HepG2 (cell line): Measurements from ENCODE around the gene ELOVL5. TPM values are rescaled to one million over a fixed set of nuclear protein-coding genes. Genes with fewer than 3 reads are reported as not detected.

Source experiments
- ATAC-seq: fragments of 200-7000 bp; cut with Tn5 transposase; 3 replicates; pipeline ENCODE4 v1.9.1; 2020; ENCODE audit warnings: mild to moderate bottlenecking, moderate library complexity
- BruUV-seq: library from RNA; stranded (reverse); fragments of 400-500 nt; replicated peaks from 2 replicates; lab custom pipeline; 2021; lab: Mats Ljungman, UMichigan
- CTCF ChIA-PET: fragments of 300-600 bp; formaldehyde crosslinking; extraction: SDS; loops from one replicate; lab custom pipeline; 2021; ENCODE audit warnings: low total read pairs, inconsistent platforms, low intra/inter-chr PET ratio; lab: Yijun Ruan, JAX
- POLR2A ChIA-PET: fragments of 350-600 bp; sonication (Branson Sonifier 250); formaldehyde crosslinking; loops from one replicate; lab custom pipeline; 2020; ENCODE audit warnings: antibody characterized with exemption, inconsistent platforms; lab: Yijun Ruan, JAX
- DNase-seq: peaks from one replicate; pipeline ENCODE4 v3.0.0-alpha.2; 2015; ENCODE audit warnings: low spot score
- FAIRE-seq: peaks from 3 replicates; lab custom pipeline; 2011; peaks lifted over from hg19 to GRCh38; lab: Jason Lieb, UNC
- H2AFZ ChIP-seq: one replicate; pipeline ENCODE4 v1.6.1; 2011; ENCODE audit warnings: low read length, inconsistent platforms
- H3K27ac ChIP-seq: fragments of 300-600 bp; 3 replicates; pipeline ENCODE4 v1.8.0; 2011; ENCODE audit warnings: mixed run types, mild to moderate bottlenecking, mixed read lengths, low read length, inconsistent platforms; ENCODE audit not compliant: insufficient read depth; ENCODE audit errors: extremely low read length
- H3K27me3 ChIP-seq, 2 experiments: fragments of 200-600 bp in 1 of 2; 2 replicates in 1 of 2; 3 replicates in 1 of 2; pipeline versions ENCODE4 v1.6.0 to v1.8.0; 2011; ENCODE audit warnings: low read length in 2 of 2, mild to moderate bottlenecking in 2 of 2, moderate library complexity in 2 of 2, inconsistent platforms in 1 of 2; ENCODE audit not compliant: insufficient read depth in 2 of 2, control insufficient read depth in 1 of 2
- H3K36me3 ChIP-seq, 2 experiments: fragments of 200-600 bp in 1 of 2; replicated peaks in 1 of 2; 2 replicates in 1 of 2; 3 replicates in 1 of 2; pipeline versions ENCODE4 v1.5.1 to v1.8.0; 2011; ENCODE audit warnings: low read length in 2 of 2, inconsistent platforms in 1 of 2; ENCODE audit not compliant: insufficient read depth in 2 of 2, control insufficient read depth in 1 of 2
- H3K4me1 ChIP-seq: 2 replicates; pipeline ENCODE4 v1.5.1; 2012; ENCODE audit warnings: low read length, inconsistent platforms; ENCODE audit not compliant: insufficient read depth
- H3K4me2 ChIP-seq: 2 replicates; pipeline ENCODE4 v1.6.0; 2011; ENCODE audit warnings: low read depth, low read length, inconsistent platforms
- H3K4me3 ChIP-seq, 3 experiments: fragments of 200-600 bp in 1 of 3; sonication (generic), shearing (Covaris generic) in 1 of 3; replicated peaks in 1 of 3; 2 replicates each; pipeline ENCODE4 v1.5.1; 2011 to 2016; ENCODE audit warnings: low read length in 3 of 3, inconsistent platforms in 2 of 3, low read depth in 2 of 3, mild to moderate bottlenecking in 2 of 3, control low read depth in 1 of 3, mixed read lengths in 1 of 3; ENCODE audit not compliant: insufficient read depth in 1 of 3
- H3K79me2 ChIP-seq: one replicate; pipeline ENCODE4 v1.6.1; 2011; ENCODE audit warnings: low read length, inconsistent platforms; ENCODE audit not compliant: insufficient read depth
- H3K9ac ChIP-seq: 2 replicates; pipeline ENCODE4 v1.6.0; 2011; ENCODE audit warnings: mild to moderate bottlenecking, low read depth, low read length, inconsistent platforms; ENCODE audit not compliant: insufficient read depth
- H3K9me3 ChIP-seq: 2 replicates; pipeline ENCODE4 v1.5.1; 2012; ENCODE audit warnings: mild to moderate bottlenecking, low read length
- H4K20me1 ChIP-seq: 2 replicates; pipeline ENCODE4 v1.6.0; 2011; ENCODE audit warnings: inconsistent platforms, mild to moderate bottlenecking, low read length, moderate library complexity; ENCODE audit not compliant: insufficient read depth
- ATF7 ChIP-seq, 2 experiments: fragments of 450-650 bp in 1 of 2; sonication (generic) in 1 of 2; formaldehyde crosslinking in 1 of 2; IDR thresholded peaks; 2 replicates each; pipeline versions ENCODE4 v1.4.0 to v1.6.1; 2016 to 2020; ENCODE audit warnings: antibody characterized with exemption in 1 of 2, mild to moderate bottlenecking in 1 of 2, missing genetic modification reagents in 1 of 2
- CREB1 ChIP-seq, 2 experiments: fragments of 450-650 bp in 1 of 2; IDR thresholded peaks; 2 replicates each; pipeline ENCODE4 v1.6.1; 2016 to 2017; ENCODE audit warnings: control low read depth in 1 of 2, mild to moderate bottlenecking in 1 of 2, missing compliant biosample characterization in 1 of 2, missing genetic modification characterization in 1 of 2
- MAFK ChIP-seq, 2 experiments: IDR thresholded peaks in 1 of 2; conservative IDR thresholded peaks in 1 of 2; 2 replicates each; pipeline ENCODE4 v1.6.1; 2011; ENCODE audit warnings: improper control_type of control experiment in 2 of 2, low read length in 2 of 2
- ZNF101 ChIP-seq: sonication (generic); formaldehyde crosslinking; IDR thresholded peaks from 2 replicates; pipeline ENCODE4 v1.4.0; 2020; ENCODE audit warnings: mild to moderate bottlenecking, low read depth, missing genetic modification reagents, borderline replicate concordance
- ZNF225 ChIP-seq: sonication (generic); formaldehyde crosslinking; IDR thresholded peaks from 2 replicates; pipeline ENCODE4 v1.4.0; 2020; ENCODE audit warnings: mild to moderate bottlenecking, missing genetic modification reagents
- ZNF343 ChIP-seq: sonication (generic); formaldehyde crosslinking; IDR thresholded peaks from 2 replicates; pipeline ENCODE4 v1.4.0; 2020; ENCODE audit warnings: mild to moderate bottlenecking, missing genetic modification reagents
- ZNF792 ChIP-seq: IDR thresholded peaks from 2 replicates; pipeline ENCODE4 v1.6.1; 2016
- ZNF883 ChIP-seq: sonication (generic); formaldehyde crosslinking; IDR thresholded peaks from 2 replicates; pipeline ENCODE4 v1.5.1; 2020; ENCODE audit warnings: mild to moderate bottlenecking, missing genetic modification reagents; ENCODE audit errors: not compliant biosample characterization
- WGBS: methylation state at CpG from one replicate; pipeline ENCODE4 v1.1.6; 2017; ENCODE audit warnings: low lambda C conversion rate; 5-methylcytosine and 5-hydroxymethylcytosine counted together
- in situ Hi-C: cut with HindIII; loops from 2 replicates; pipeline ENCODE4 v1.10.0; 2017; ENCODE audit warnings: low pct_unique_long_range_greater_than_20kb; ENCODE audit not compliant: extremely low pct_ligation_motif_present
- intact Hi-C: fragments of 100-400 bp; cut with micrococcal nuclease; formaldehyde crosslinking; loops from one replicate; pipeline ENCODE4 v1.10.0; 2022; ENCODE audit not compliant: unreplicated experiment
- polyA plus RNA-seq, 8 experiments: library from polyadenylated mRNA; depleted of rRNA in 3 of 8; stranded (reverse) in 7 of 8; unstranded in 1 of 8; fragments of >200 nt; fragmentation: Illumina TruSeq in 4 of 8; extraction: Trizol in 4 of 8; gene quantifications; 2 replicates each; pipeline versions ENCODE4 v1.2.1 to v1.2.3, GENCODE V29; 2011 to 2016; ENCODE audit warnings: low read depth in 4 of 8, missing spikeins in 1 of 8, mixed read lengths in 1 of 8; ENCODE audit not compliant: insufficient read depth in 1 of 8
- total RNA-seq, 5 experiments: library from RNA; depleted of rRNA; stranded (reverse); fragments of >200 nt; fragmentation: Illumina TruSeq; extraction: Trizol; gene quantifications; 2 replicates each; pipeline ENCODE4 v1.2.3, GENCODE V29; 2016; ENCODE audit warnings: low read depth in 1 of 5

The ELOVL5 gene
- total and polyA plus RNA-seq, 2 of the 13 experiments (the other 11 are each of a cell fraction or from before 2014, with no cell fraction given) = 50.1 to 72.4 TPM

DNA sequence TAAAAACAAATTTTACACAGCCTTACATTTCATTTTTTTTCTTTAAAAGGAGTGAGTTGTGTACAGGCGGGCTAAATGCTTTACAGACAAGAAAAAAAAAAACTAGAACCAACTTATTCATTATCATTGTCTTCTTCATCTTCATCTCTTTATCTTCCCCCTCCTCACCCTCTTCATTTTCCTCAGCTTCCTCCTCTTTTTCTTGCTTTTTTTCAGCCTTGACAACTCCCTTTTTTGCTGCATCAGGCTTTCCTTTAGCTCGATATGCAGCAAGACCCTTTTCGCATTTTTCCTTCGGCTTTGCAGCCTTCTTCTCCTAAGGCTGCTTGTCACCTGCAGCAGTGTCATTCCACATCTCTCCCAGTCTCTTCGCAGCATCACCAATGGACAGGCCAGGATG, 113.2 kb downstream of the ELOVL5 start:
- no peak for DNase-seq
- intact Hi-C loops = no loop called here
- Histone ChIP-seq H3K79me2 (no peaks in the 10 kb centered on the region), H3K9ac (no peak overlapping the region), H3K27me3 (peaks cover 3 to 5% of the 10 kb centered on the region in 2 experiments; a peak in 2 of 5 replicates)
- in situ Hi-C loops = no loop called here
- TF ChIP-seq ZNF225 (CRISPR knock-in tag) (no peak), ATF7 (IDR thresholded peaks at IDR 0.05) (no peak), ATF7 (CRISPR knock-in tag; IDR thresholded peaks at IDR 0.05) (no peak), ZNF883 (CRISPR knock-in tag) (no peak), CREB1 (IDR thresholded peaks at IDR 0.05) (no peak), CREB1 (CRISPR knock-in tag; IDR thresholded peaks at IDR 0.05) (no peak), MAFK (conservative IDR thresholded peaks at IDR 0.05 in 1 of 2, IDR thresholded peaks at IDR 0.05 in 1 of 2; ENCODE audit: low read length in 2 of 2) (0 out of 4 replicates have a peak, but pooled peaks have one; percentile 10 to 24), ZNF343 (no peak)
- TF ChIP-seq, all 625 proteins: peak for 1
- Histone ChIP-seq H3K27ac (no peak overlapping the region), H3K4me3 (no peak overlapping the region), H2AFZ (no peak overlapping the region), H3K4me2 (0 out of 2 replicates have a peak overlapping the region, but pooled peaks have one; percentile 34), H3K9me3 (no peaks in the 10 kb centered on the region), H3K4me1 (no peaks in the 10 kb centered on the region), H4K20me1 (no peaks in the 10 kb centered on the region), H3K36me3 (no peaks in the 10 kb centered on the region)
- ChIA-PET POLR2A (no interaction called here), CTCF (no interaction called here)
- BruUV-seq = no TSS peak
- 61% methylated on average over 5 of the region's 5 CpGs for WGBS
- FAIRE-seq (no peak), ATAC-seq (no peak; the same call in 2 of the 3 replicates)

DNA sequence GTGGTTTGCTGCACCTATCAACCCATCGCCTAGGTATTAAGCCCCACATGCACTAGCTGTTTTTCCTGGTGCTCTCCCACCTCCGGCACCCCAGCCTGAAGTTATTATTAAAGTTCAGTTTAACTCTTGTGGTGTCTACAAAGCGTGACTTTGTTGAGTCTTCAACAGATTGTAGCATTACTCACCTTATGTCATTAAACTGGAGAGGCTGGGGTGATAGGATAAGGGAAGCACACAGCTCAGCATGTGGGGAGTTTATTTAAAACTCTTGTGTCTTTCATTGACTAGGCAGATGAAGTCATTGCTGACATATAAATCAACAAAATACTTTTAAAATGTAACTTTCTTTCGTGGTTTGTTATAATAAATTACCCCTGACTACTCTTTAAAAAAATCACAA, 115.4 kb downstream of the ELOVL5 start:
- H4K20me1 ChIP-seq = no peaks in the 10 kb centered on the region
- CTCF ChIA-PET = no interaction called here
- no peaks in the 10 kb centered on the region for H3K79me2 ChIP-seq
- no peak overlapping the region for H3K27ac ChIP-seq
- H3K27me3 ChIP-seq = peaks cover 3 to 5% of the 10 kb centered on the region in 2 experiments; a peak in 2 of 5 replicates
- H3K9ac ChIP-seq = no peak overlapping the region
- H3K9me3 ChIP-seq = no peaks in the 10 kb centered on the region
- no peak overlapping the region for H3K4me2 ChIP-seq
- no peak overlapping the region for H3K4me3 ChIP-seq
- no peak for TF ChIP-seq ZNF101 (CRISPR knock-in tag)
- TF ChIP-seq ZNF792 = no peak
- H3K4me1 ChIP-seq = no peaks in the 10 kb centered on the region
- WGBS = 42% methylated on average over 4 of the region's 4 CpGs
- no TSS peak for BruUV-seq
- H2AFZ ChIP-seq = no peak overlapping the region
- in situ Hi-C loops (no loop called here), intact Hi-C loops (no loop called here)
- POLR2A ChIA-PET = no interaction called here
- FAIRE-seq (no peak), ATAC-seq (no peak), DNase-seq (no peak)
- H3K36me3 ChIP-seq = no peaks in the 10 kb centered on the region
